CD14-positive monocyte (primary cell): ENCODE results near the gene RAD54L. TPM values are rescaled to one million over a fixed set of nuclear protein-coding genes. Genes with fewer than 3 reads are reported as not detected.

Source experiments
- DNase-seq, 3 donors: peaks; one replicate each; pipeline ENCODE4 v3.0.0-alpha.2; 2011 to 2022
- H2AFZ ChIP-seq: 2 replicates; pipeline ENCODE4 v1.6.0; 2012; ENCODE audit warnings: mild to moderate bottlenecking, low read depth, low read length, inconsistent platforms; ENCODE audit not compliant: insufficient read depth, poor library complexity, severe bottlenecking
- H3K27ac ChIP-seq, 2 donors: 1 replicate in 1 of 2; 2 replicates in 1 of 2; pipeline ENCODE4 v1.5.1; 2012 to 2013; ENCODE audit warnings: low read length in 2 of 2, control low read depth in 1 of 2, inconsistent platforms in 1 of 2, low read depth in 1 of 2, mild to moderate bottlenecking in 1 of 2
- H3K27me3 ChIP-seq, 2 donors: one replicate each; pipeline versions ENCODE4 v1.6.0 to v1.6.1; 2011 to 2013; ENCODE audit warnings: low read length in 2 of 2; ENCODE audit not compliant: control insufficient read depth in 2 of 2, insufficient read depth in 2 of 2
- H3K36me3 ChIP-seq, 2 donors: replicated peaks in 1 of 2; 1 replicate in 1 of 2; 2 replicates in 1 of 2; pipeline versions ENCODE4 v1.5.1 to v1.6.1; 2012 to 2013; ENCODE audit warnings: low read length in 2 of 2, control low read depth in 1 of 2, inconsistent platforms in 1 of 2, mild to moderate bottlenecking in 1 of 2; ENCODE audit not compliant: insufficient read depth in 2 of 2, control insufficient read depth in 1 of 2
- H3K4me1 ChIP-seq, 2 donors: 1 replicate in 1 of 2; 2 replicates in 1 of 2; pipeline versions ENCODE4 v1.5.1 to v1.6.1; 2012 to 2013; ENCODE audit warnings: low read length in 2 of 2, control low read depth in 1 of 2, inconsistent platforms in 1 of 2, mild to moderate bottlenecking in 1 of 2, moderate library complexity in 1 of 2; ENCODE audit not compliant: insufficient read depth in 2 of 2, control insufficient read depth in 1 of 2
- H3K4me2 ChIP-seq: replicated peaks from 2 replicates; pipeline ENCODE3; 2012; ENCODE audit warnings: low read length, moderate library complexity, mild to moderate bottlenecking; ENCODE audit not compliant: poor library complexity, severe bottlenecking; ENCODE audit errors: extremely low read depth
- H3K4me3 ChIP-seq, 3 experiments: fragments of 200-600 bp in 1 of 3; sonication (generic) in 1 of 3; replicated peaks in 1 of 3; 1 replicate in 2 of 3; 2 replicates in 1 of 3; pipeline ENCODE4 v1.5.1; 2011 to 2013; ENCODE audit warnings: low read length in 3 of 3, mild to moderate bottlenecking in 3 of 3, control low read depth in 2 of 3, low read depth in 2 of 3, inconsistent platforms in 1 of 3, moderate library complexity in 1 of 3
- H3K79me2 ChIP-seq: 2 replicates; pipeline ENCODE4 v1.6.0; 2012; ENCODE audit warnings: mild to moderate bottlenecking, control low read depth, inconsistent platforms, low read length, moderate library complexity; ENCODE audit not compliant: insufficient read depth
- H3K9ac ChIP-seq: 2 replicates; pipeline ENCODE4 v1.6.0; 2017; ENCODE audit warnings: low read length, mild to moderate bottlenecking; ENCODE audit not compliant: insufficient read depth, poor library complexity, severe bottlenecking
- H3K9me3 ChIP-seq, 2 donors: replicated peaks in 1 of 2; 1 replicate in 1 of 2; 2 replicates in 1 of 2; pipeline versions ENCODE4 v1.5.1 to v1.6.1; 2012 to 2013; ENCODE audit warnings: low read length in 2 of 2, control low read depth in 1 of 2; ENCODE audit not compliant: control insufficient read depth in 1 of 2, insufficient read depth in 1 of 2
- H4K20me1 ChIP-seq: 2 replicates; pipeline ENCODE4 v1.6.0; 2012; ENCODE audit warnings: mild to moderate bottlenecking, low read length, control low read depth, moderate library complexity; ENCODE audit not compliant: insufficient read depth
- H3K27ac Mint-ChIP-seq, 7 donors: one replicate each; pipeline ENCODE4 v1.8.0; 2020; ENCODE audit warnings: mild to moderate bottlenecking in 7 of 7, mixed read lengths in 7 of 7, moderate library complexity in 6 of 7, inconsistent platforms in 2 of 7
- H3K27me3 Mint-ChIP-seq, 3 donors: one replicate each; pipeline ENCODE4 v1.8.0; 2021 to 2022; ENCODE audit warnings: low read depth in 3 of 3, mild to moderate bottlenecking in 3 of 3, mixed read lengths in 3 of 3, moderate library complexity in 3 of 3, inconsistent platforms in 1 of 3
- H3K36me3 Mint-ChIP-seq, 2 donors: one replicate each; pipeline ENCODE4 v1.8.0; 2020; ENCODE audit warnings: mixed read lengths in 2 of 2, inconsistent platforms in 1 of 2, mild to moderate bottlenecking in 1 of 2
- H3K4me1 Mint-ChIP-seq: one replicate; pipeline ENCODE4 v1.8.0; 2020; ENCODE audit warnings: mild to moderate bottlenecking, mixed read lengths
- H3K4me3 Mint-ChIP-seq, 2 donors: one replicate each; pipeline ENCODE4 v1.8.0; 2020; ENCODE audit warnings: mild to moderate bottlenecking in 2 of 2, mixed read lengths in 2 of 2, moderate library complexity in 1 of 2
- H3K9me3 Mint-ChIP-seq, 7 donors: one replicate each; pipeline ENCODE4 v1.8.0; 2020 to 2022; ENCODE audit warnings: mixed read lengths in 7 of 7, mild to moderate bottlenecking in 6 of 7, moderate library complexity in 6 of 7, inconsistent platforms in 2 of 7
- CTCF ChIP-seq: fragments of 200-600 bp; IDR thresholded peaks from one replicate; pipeline ENCODE4 v1.8.0; 2022; ENCODE audit warnings: antibody characterized with exemption, mild to moderate bottlenecking
- WGBS: methylation state at CpG from one replicate; pipeline ENCODE4 v1.1.5; 2013; ENCODE audit warnings: missing lambda C conversion rate; ENCODE audit not compliant: insufficient coverage; 5-methylcytosine and 5-hydroxymethylcytosine counted together
- intact Hi-C, 2 donors: fragments of 100-400 bp; cut with micrococcal nuclease; formaldehyde crosslinking; loops; one replicate each; pipeline versions ENCODE4 v1.15.0 to v1.15.1; 2023
- polyA plus RNA-seq, 3 donors: library from polyadenylated mRNA; depleted of rRNA in 1 of 3; unstranded in 2 of 3; stranded (reverse) in 1 of 3; fragments of 300-500 nt in 2 of 3; fragments of >200 nt in 1 of 3; fragmentation: Illumina TruSeq in 2 of 3; gene quantifications; 1 replicate in 2 of 3; 2 replicates in 1 of 3; pipeline ENCODE4 v1.2.3, GENCODE V29; 2012 to 2021

The RAD54L gene
- polyA plus RNA-seq, 3 donors: 0.13 TPM; not detected in 2

GRCh38 chr1:46303872-46304326 lies 56.3 kb downstream of the RAD54L start:
- H3K9me3 Mint-ChIP-seq: no peaks in the 10 kb centered on the region
- Histone ChIP-seq H3K9me3 (no peaks in the 10 kb centered on the region), H3K4me1 (peaks cover 44 to 59% of the 10 kb centered on the region in 2 donors), H2AFZ (peak overlapping the region; percentile 95), H3K4me2 (peak overlapping the region; percentile 99), H3K27me3 (no peaks in the 10 kb centered on the region), H3K36me3 (no peaks in the 10 kb centered on the region), H3K79me2 (peaks cover 95% of the 10 kb centered on the region), H3K27ac (peak overlapping the region; percentile 88 to 94), H3K9ac (peak overlapping the region; percentile 97), H3K4me3 (peak overlapping the region; percentile 97 to 99 (median 99)), H4K20me1 (peaks cover 53% of the 10 kb centered on the region)
- peak overlapping the region; percentile 97 to 99 for H3K4me3 Mint-ChIP-seq
- H3K36me3 Mint-ChIP-seq: peaks cover 2 to 19% of the 10 kb centered on the region in 2 donors
- 0% methylated on average over 5 of the region's 14 CpGs for WGBS
- H3K27me3 Mint-ChIP-seq: peaks cover 0 to 2% (median 0%) of the 10 kb centered on the region in 3 donors
- intact Hi-C loops: loop anchor here (1.0 to 5.0 kb wide), 4 partner anchors 37 to 57 kb away; partner anchors contain the start of genes RAD54L (in 2 of the 2) and NSUN4 (in 1 of the 2)
- no peak for DNase-seq
- no peak for TF ChIP-seq CTCF
- peaks cover 56% of the 10 kb centered on the region for H3K4me1 Mint-ChIP-seq
- peak overlapping the region; percentile 94 to 99 (median 95) for H3K27ac Mint-ChIP-seq

GRCh38 chr1:46306159-46306530 lies 58.6 kb downstream of the RAD54L start:
- no peak overlapping the region for H3K4me3 ChIP-seq
- H3K36me3 ChIP-seq: peaks cover 12 to 16% of the 10 kb centered on the region in 2 donors
- no peak overlapping the region for H3K9ac ChIP-seq
- 100% methylated on average over 4 of the region's 8 CpGs for WGBS
- Mint-ChIP-seq H3K36me3 (peaks cover 15 to 30% of the 10 kb centered on the region in 2 donors), H3K9me3 (peaks cover 0 to 2% (median 0%) of the 10 kb centered on the region in 7 donors), H3K4me1 (peaks cover 56% of the 10 kb centered on the region), H3K27ac (peak overlapping the region in 1 of 7 donors; percentile 37), H3K4me3 (no peak overlapping the region), H3K27me3 (no peaks in the 10 kb centered on the region)
- peaks cover 46 to 64% of the 10 kb centered on the region in 2 donors for H3K4me1 ChIP-seq
- no peaks in the 10 kb centered on the region for H3K27me3 ChIP-seq
- no peaks in the 10 kb centered on the region for H3K9me3 ChIP-seq
- peaks cover 85% of the 10 kb centered on the region for H3K79me2 ChIP-seq
- no peak overlapping the region for H3K4me2 ChIP-seq
- H2AFZ ChIP-seq: no peak overlapping the region
- H4K20me1 ChIP-seq: peaks cover 48% of the 10 kb centered on the region
- no peak for TF ChIP-seq CTCF
- DNase-seq: no peak
- no peak overlapping the region for H3K27ac ChIP-seq
- intact Hi-C loops: no loop called here
